AG04449 (cell line): ENCODE measurements around the gene RGS6.

ENCODE experiments used
- CTCF ChIA-PET: fragments of 350-600 bp; formaldehyde crosslinking; extraction: SDS; loops from one replicate; lab custom pipeline; 2021; ENCODE audit warnings: antibody characterized with exemption; lab: Yijun Ruan, JAX
- POLR2A ChIA-PET: fragments of 400-600, 350-600 bp; formaldehyde crosslinking; extraction: SDS; loops from one replicate; lab custom pipeline; 2020; ENCODE audit warnings: antibody characterized with exemption, inconsistent platforms; lab: Yijun Ruan, JAX
- DNase-seq: peaks from one replicate; pipeline ENCODE4 v3.0.0-alpha.2; 2010; ENCODE audit warnings: low read depth, low spot score
- H3K4me3 ChIP-seq: 2 replicates; pipeline ENCODE4 v1.5.1; 2011; ENCODE audit warnings: low read depth, mild to moderate bottlenecking, control low read depth, low read length
- TF ChIP-seq, protein P1 (sequence below): IDR thresholded peaks from one replicate; pipeline ENCODE4 v1.5.1; 2011; ENCODE audit warnings: mild to moderate bottlenecking, moderate library complexity, low read length, control low read depth, inconsistent platforms; ENCODE audit not compliant: insufficient read depth; ENCODE audit errors: missing control alignments

RGS6 gene

DNA sequence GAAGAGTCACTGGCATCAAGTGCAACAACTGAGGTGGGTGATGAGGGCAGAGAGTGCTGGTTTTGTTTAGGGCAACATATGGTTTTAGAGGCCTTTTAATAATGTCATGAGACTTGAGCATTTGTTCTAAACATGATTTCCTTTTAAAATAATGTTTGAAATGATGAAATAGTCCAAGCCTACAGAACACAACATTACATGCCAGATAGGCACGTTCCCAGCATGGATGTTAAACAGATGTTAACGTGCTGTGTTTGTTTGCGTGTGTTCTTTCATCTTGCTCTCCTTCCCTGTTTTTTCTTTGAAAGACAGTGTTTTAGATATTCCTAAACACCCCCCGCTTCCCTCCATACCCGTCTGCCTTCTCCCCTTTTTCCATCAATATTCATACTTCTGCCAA, 82.3 kb downstream of the RGS6 start:
- no peak for DNase-seq
- ChIA-PET POLR2A (no interaction called here), CTCF (no interaction called here)
- TF ChIP-seq, protein P1, sequence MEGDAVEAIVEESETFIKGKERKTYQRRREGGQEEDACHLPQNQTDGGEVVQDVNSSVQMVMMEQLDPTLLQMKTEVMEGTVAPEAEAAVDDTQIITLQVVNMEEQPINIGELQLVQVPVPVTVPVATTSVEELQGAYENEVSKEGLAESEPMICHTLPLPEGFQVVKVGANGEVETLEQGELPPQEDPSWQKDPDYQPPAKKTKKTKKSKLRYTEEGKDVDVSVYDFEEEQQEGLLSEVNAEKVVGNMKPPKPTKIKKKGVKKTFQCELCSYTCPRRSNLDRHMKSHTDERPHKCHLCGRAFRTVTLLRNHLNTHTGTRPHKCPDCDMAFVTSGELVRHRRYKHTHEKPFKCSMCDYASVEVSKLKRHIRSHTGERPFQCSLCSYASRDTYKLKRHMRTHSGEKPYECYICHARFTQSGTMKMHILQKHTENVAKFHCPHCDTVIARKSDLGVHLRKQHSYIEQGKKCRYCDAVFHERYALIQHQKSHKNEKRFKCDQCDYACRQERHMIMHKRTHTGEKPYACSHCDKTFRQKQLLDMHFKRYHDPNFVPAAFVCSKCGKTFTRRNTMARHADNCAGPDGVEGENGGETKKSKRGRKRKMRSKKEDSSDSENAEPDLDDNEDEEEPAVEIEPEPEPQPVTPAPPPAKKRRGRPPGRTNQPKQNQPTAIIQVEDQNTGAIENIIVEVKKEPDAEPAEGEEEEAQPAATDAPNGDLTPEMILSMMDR: no peak
- no peak overlapping the region for H3K4me3 ChIP-seq

- CTCF ChIA-PET: no interaction called here
- POLR2A ChIA-PET: no interaction called here
- no peak for DNase-seq
- TF ChIP-seq, protein P1: no peak
- no peak overlapping the region for H3K4me3 ChIP-seq
These were observed 85.1 kb downstream of the RGS6 start for GRCh38 chr14:72017290-72017689.

DNA sequence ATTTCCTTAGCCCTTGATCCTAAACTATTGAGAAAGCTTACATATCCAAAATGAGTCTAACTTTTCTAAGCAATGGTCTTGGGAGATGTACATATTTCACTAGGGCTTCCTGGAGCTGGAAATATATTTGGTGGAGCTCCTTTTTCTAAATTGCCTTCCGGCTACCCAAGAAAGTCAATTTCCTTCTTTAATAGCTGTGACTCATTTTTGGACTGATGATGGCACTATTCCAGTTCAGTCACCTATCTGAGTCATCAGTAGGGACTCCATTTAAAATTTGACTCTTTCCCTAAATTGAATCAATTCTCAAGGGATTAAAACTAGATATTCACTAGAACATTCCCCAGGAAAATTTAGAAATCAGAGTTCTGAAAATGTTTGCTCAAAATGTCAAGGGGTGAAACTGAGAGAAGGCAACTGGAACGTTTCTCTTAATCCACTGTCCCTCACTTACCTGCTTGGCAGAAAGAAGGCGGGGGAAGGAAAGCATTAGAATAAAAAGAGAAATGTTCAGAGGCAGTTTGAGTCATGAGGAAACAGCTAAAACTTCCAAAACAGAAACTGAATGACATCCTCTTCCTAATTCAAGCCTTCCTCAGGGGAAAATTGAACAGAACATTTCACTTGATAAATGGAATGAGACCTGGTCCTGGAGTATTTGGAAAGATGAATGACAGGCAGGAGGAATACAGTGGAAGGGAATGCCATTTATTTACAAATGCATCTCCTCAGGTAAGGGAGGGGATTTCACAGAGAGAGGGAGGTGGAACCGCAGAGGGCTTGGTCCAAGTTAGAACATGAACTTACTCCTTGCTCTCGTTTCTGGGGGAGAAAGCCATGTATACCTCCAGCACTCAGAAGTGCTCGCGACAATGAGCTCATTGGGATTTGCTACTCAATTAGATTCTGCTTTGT, 91.2 kb downstream of the RGS6 start:
- POLR2A ChIA-PET: no interaction called here
- CTCF ChIA-PET: interaction anchor here (1.2 to 3.6 kb wide), 2 partner anchors 25 to 397 kb away, joined by 3 to 16 read pairs; no protein-coding TSS in a partner anchor
- H3K4me3 ChIP-seq: no peak overlapping the region
- no peak for DNase-seq
- TF ChIP-seq, protein P1: no peak

DNA sequence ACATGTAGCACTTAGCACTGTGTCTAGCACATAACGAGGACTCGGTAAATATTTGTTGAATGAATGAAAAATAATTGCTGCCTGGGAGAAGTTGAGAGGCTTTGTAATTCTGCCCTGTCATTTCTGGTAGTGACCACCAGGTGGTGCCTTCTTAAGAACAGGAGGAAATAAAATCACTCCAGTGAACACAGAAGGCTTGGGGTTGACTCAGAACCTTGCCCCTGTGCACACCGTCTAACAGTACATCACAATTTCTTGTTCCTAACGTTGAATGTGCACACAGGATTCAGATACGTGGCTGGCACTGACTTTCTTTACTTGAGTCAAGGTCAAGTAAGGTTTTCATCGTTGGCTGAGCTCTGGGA, 91.8 kb downstream of the RGS6 start:
- ChIA-PET POLR2A (no interaction called here), CTCF (interaction anchor here (1.2 to 3.6 kb wide), 2 partner anchors 25 to 396 kb away, joined by 3 to 16 read pairs; no protein-coding TSS in a partner anchor)
- no peak for DNase-seq
- TF ChIP-seq, protein P1: peak; percentile 3
- H3K4me3 ChIP-seq: no peak overlapping the region

DNA sequence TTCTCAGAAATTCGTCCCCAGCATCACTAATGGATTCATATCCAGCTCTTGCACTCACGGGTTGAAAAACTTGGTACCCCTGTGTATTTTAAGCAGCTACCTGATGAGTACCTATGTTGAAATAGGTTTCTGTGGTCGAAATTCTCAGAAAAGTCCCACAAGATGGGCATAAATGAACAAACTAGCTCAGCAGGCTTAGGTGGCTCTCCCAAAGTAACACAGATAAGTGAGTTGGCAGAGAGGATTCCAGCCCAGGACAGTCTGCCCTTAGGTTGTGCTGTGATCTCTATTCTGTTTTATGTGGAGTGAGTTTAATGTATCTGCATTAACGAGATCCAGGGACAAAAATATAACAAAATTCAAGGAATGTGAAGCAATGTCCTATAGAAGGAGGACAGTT, 92.3 kb downstream of the RGS6 start:
- CTCF ChIA-PET: interaction anchor here (3.6 kb wide), 1 partner anchor 396 kb away, joined by 16 read pairs; no protein-coding TSS in a partner anchor
- POLR2A ChIA-PET: no interaction called here
- TF ChIP-seq, protein P1: no peak
- no peak for DNase-seq
- H3K4me3 ChIP-seq: no peak overlapping the region

DNA sequence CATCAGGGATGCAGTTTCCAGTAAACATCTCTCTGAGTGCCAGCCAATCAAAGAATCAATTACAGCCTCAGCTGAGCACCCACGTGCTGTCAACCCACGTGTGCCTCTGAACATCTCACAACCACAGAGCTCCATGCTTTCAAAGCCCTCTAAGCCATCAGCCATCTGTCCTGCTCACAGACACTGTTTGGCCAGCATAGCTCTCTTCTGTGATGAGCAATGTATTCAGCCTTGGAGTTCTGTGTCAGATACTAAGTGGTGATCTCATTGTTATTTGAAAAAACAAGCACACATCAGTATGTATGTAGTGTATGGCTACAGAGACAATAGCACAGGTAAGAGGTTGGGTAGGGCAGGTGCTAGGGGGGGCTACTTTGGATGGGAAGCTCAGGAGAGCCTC, 94.3 kb downstream of the RGS6 start:
- no peak for DNase-seq
- ChIA-PET POLR2A (no interaction called here), CTCF (no interaction called here)
- TF ChIP-seq, protein P1: no peak
- no peak overlapping the region for H3K4me3 ChIP-seq
